ENCODE data around the gene MBNL1.

MBNL1 gene

DNA sequence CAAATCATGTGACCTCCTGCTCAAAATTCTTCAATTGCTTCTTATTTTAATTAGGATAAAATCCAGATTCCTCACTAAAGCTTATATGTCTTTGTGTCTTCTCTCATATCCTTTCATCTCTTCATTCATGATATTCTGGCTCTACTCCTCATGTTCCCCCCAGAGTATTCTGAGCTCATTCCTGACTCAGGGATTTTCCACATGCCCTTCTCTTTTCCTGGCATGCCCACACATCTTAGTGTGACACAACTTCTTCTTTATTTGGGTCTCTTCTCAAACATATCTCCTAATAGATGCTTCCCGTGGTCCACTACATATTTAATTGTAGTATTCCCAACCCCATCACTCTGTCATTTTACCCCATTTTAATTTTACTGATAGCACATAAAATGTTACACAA is 15.2 kb upstream of the MBNL1 start:
- Mint-ChIP-seq H3K9me3 (no peaks in the 10 kb centered on the region), H3K27ac (no peak overlapping the region), H3K4me3 (no peak overlapping the region), H3K27me3 (ENCODE audit: low read depth, poor library complexity) (peaks cover 64% of the 10 kb centered on the region), H3K4me1 (peaks cover 4% of the 10 kb centered on the region), H3K36me3 (ENCODE audit: low read depth) (no peaks in the 10 kb centered on the region)
- TF ChIP-seq CTCF (IDR thresholded peaks at IDR 0.05), result no peak
- no peak for DNase-seq

DNA sequence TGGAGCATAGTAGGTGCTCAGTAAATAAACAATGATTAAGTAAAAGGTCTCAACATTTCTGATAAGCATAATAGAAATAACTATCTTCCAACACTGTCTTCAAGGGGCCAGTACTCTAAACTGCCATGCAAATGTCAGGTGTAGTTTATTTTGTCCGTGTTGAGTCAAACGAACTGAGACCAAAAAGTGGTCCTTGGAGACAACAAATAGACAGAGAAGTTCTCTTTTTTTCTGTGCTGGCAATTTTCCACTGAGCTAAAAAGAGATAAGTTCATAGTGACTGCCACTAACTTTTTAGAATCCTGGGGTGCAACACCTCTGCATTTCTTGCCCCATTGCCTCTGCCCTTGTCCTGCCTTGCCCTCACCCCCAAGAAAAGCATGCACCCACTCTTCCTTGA is 14.7 kb upstream of the MBNL1 start:
- Mint-ChIP-seq H3K4me3 (no peak overlapping the region), H3K36me3 (ENCODE audit: low read depth) (no peaks in the 10 kb centered on the region), H3K9me3 (no peaks in the 10 kb centered on the region), H3K27me3 (ENCODE audit: low read depth, poor library complexity) (peaks cover 67% of the 10 kb centered on the region), H3K27ac (no peak overlapping the region), H3K4me1 (peaks cover 9% of the 10 kb centered on the region)
- DNase-seq, result no peak
- TF ChIP-seq CTCF (IDR thresholded peaks at IDR 0.05), result no peak

DNA sequence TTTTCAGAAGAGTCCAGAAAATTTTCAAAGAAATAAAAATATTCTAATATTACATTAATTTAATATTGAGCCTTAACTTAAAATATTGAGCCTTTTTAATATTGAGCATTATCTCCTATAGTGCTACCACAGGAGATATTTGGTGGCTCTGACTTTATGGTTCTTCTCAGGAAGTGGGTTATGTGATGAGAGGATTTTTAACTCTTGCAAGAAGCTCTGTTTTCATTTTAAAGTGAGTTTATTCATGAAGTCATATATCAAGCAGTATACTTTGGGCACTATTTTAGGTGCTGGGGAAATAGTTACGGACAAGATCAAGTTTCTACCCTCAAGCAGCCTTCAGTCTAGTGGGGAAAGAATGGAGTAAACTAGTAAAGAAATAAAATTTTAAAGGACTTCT is 13.4 kb upstream of the MBNL1 start:
- Mint-ChIP-seq H3K36me3 (ENCODE audit: low read depth) (no peaks in the 10 kb centered on the region), H3K27me3 (ENCODE audit: low read depth, poor library complexity) (peaks cover 74% of the 10 kb centered on the region), H3K4me3 (no peak overlapping the region), H3K4me1 (peaks cover 21% of the 10 kb centered on the region), H3K9me3 (no peaks in the 10 kb centered on the region), H3K27ac (no peak overlapping the region)
- DNase-seq, result no peak
- no peak for TF ChIP-seq CTCF (IDR thresholded peaks at IDR 0.05)

GRCh38 chr3:152256851-152257562 is 11.7 kb upstream of the MBNL1 start:
- Mint-ChIP-seq H3K9me3 (no peaks in the 10 kb centered on the region), H3K27ac (no peak overlapping the region), H3K36me3 (ENCODE audit: low read depth) (no peaks in the 10 kb centered on the region), H3K4me3 (no peak overlapping the region), H3K4me1 (peaks cover 21% of the 10 kb centered on the region), H3K27me3 (ENCODE audit: low read depth, poor library complexity) (peaks cover 84% of the 10 kb centered on the region)
- TF ChIP-seq CTCF (IDR thresholded peaks at IDR 0.05), result no peak
- DNase-seq, result no peak

DNA sequence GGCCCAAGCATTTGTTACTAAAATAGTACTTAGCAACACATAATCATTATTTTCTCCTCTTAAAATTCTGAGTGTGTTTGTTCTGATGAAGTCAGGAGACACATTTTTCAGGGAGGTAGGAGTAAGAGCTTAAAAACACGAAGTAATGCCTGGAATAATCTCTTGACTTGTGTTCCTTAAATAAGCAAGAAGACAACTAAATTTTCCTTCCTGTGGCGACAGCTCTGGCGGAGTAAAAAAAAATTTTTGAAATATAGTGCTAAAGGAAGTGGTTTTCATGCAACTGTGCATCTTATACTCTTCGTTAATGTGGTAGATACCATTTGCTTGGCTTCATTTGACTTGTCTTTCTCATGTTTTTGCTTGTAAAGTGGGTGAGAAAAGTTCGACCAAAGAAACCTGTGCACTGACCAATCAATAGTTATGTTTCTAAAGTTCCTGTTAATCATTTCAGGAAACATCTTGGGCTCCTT is 11.1 kb upstream of the MBNL1 start:
- peaks cover 84% of the 10 kb centered on the region for H3K27me3 Mint-ChIP-seq (ENCODE audit: low read depth, poor library complexity)
- H3K9me3 Mint-ChIP-seq, result no peaks in the 10 kb centered on the region
- no peaks in the 10 kb centered on the region for H3K36me3 Mint-ChIP-seq (ENCODE audit: low read depth)
- TF ChIP-seq CTCF (IDR thresholded peaks at IDR 0.05), result no peak
- H3K27ac Mint-ChIP-seq, result no peak overlapping the region
- DNase-seq, result no peak
- H3K4me3 Mint-ChIP-seq, result no peak overlapping the region
- H3K4me1 Mint-ChIP-seq, result peaks cover 21% of the 10 kb centered on the region

All from nephron progenitor cell (in vitro differentiated cells).